Esophagus squamous epithelium (tissue), 5 donors: ENCODE measurements around the gene CELA2B. TPM values are rescaled to one million over a fixed set of nuclear protein-coding genes. Genes with fewer than 3 reads are reported as not detected.

Experiments used
- DNase-seq: peaks from one replicate; lab custom pipeline; 2025; lab: John Stamatoyannopoulos, UW
- H3K27ac ChIP-seq, 4 donors: fragments of 200-600 bp; sonication (generic); one replicate each; pipeline ENCODE4 v1.5.1; 2016 to 2019; ENCODE audit warnings: mild to moderate bottlenecking in 1 of 4
- H3K27me3 ChIP-seq, 4 donors: fragments of 200-600 bp; sonication (generic); 1 replicate in 3 of 4; 2 replicates in 1 of 4; pipeline versions ENCODE4 v1.5.1 to v1.6.0; 2017 to 2021; ENCODE audit warnings: antibody characterized with exemption in 1 of 4
- H3K36me3 ChIP-seq, 3 donors: fragments of 200-600 bp; sonication (generic); one replicate each; pipeline ENCODE4 v1.5.1; 2016 to 2019
- H3K4me1 ChIP-seq, 3 donors: fragments of 200-600 bp; sonication (generic); one replicate each; pipeline ENCODE4 v1.5.1; 2017 to 2019
- H3K4me3 ChIP-seq, 4 donors: fragments of 200-600 bp; sonication (generic); 1 replicate in 3 of 4; 2 replicates in 1 of 4; pipeline ENCODE4 v1.5.1; 2016 to 2019; ENCODE audit warnings: mild to moderate bottlenecking in 2 of 4, moderate library complexity in 1 of 4
- H3K9me3 ChIP-seq, 3 donors: fragments of 200-600 bp; sonication (generic); one replicate each; pipeline ENCODE4 v1.5.1; 2016 to 2019
- CTCF ChIP-seq, 6 experiments: fragments of 450-650 bp in 4 of 6; fragments of 200-600 bp in 2 of 6; sonication (generic) in 2 of 6; IDR thresholded peaks; one replicate each; pipeline ENCODE4 v1.5.1; 2016 to 2019; ENCODE audit warnings: antibody characterized with exemption in 6 of 6, mild to moderate bottlenecking in 4 of 6, moderate library complexity in 4 of 6
- POLR2A ChIP-seq, 4 donors: fragments of 450-650 bp; IDR thresholded peaks; one replicate each; pipeline ENCODE4 v1.6.1; 2017; ENCODE audit warnings: antibody characterized with exemption in 4 of 4, mild to moderate bottlenecking in 4 of 4, moderate library complexity in 3 of 4
- WGBS, 2 donors: methylation state at CpG; one replicate each; pipeline ENCODE4 v1.1.5; 2018; 5-methylcytosine and 5-hydroxymethylcytosine counted together
- intact Hi-C: fragments of 100-400 bp; cut with DNase I; formaldehyde crosslinking; loops from one replicate; pipeline ENCODE4 v1.15.0; 2022
- total RNA-seq, 4 donors: library from RNA; depleted of rRNA; stranded (reverse); fragments of >200 nt; gene quantifications; one replicate each; pipeline ENCODE4 v1.1.0, GENCODE V29; 2016
- donor health status: DM: yes; HTN: yes; CAD: no.

The CELA2B gene
- total RNA-seq, 4 donors from 2014 or later = not detected

GRCh38 chr1:15524283-15525049, 48.6 kb downstream of the CELA2B start:
- peak overlapping the region; percentile 96 to 100 (median 97) for H3K27ac ChIP-seq
- WGBS, 2 donors = 0 to 7% methylated on average over 1 to 3 of the region's 88 CpGs
- peak overlapping the region; percentile 59 to 78 (median 73) for H3K4me3 ChIP-seq
- no peaks in the 10 kb centered on the region for H3K27me3 ChIP-seq
- H3K4me1 ChIP-seq = peaks cover 15 to 47% (median 24%) of the 10 kb centered on the region in 3 donors
- no peaks in the 10 kb centered on the region for H3K9me3 ChIP-seq
- intact Hi-C loops = no loop called here
- TF ChIP-seq CTCF (IDR thresholded peaks at IDR 0.05) (no peak), POLR2A (IDR thresholded peaks at IDR 0.05) (no peak)
- DNase-seq = peak; percentile 98
- peaks cover 0 to 3% (median 0%) of the 10 kb centered on the region in 3 donors for H3K36me3 ChIP-seq

- no peak for DNase-seq
- H3K36me3 ChIP-seq = peaks cover 0 to 11% (median 0%) of the 10 kb centered on the region in 3 donors
- WGBS, 2 donors = 2 to 5% methylated on average over 17 to 20 of the region's 40 CpGs
- peak overlapping the region; percentile 45 to 78 (median 73) for H3K4me3 ChIP-seq
- peaks cover 15 to 47% (median 24%) of the 10 kb centered on the region in 3 donors for H3K4me1 ChIP-seq
- intact Hi-C loops = no loop called here
- no peaks in the 10 kb centered on the region for H3K27me3 ChIP-seq
- no peaks in the 10 kb centered on the region for H3K9me3 ChIP-seq
- H3K27ac ChIP-seq = peak overlapping the region; percentile 96 to 100 (median 97)
- TF ChIP-seq POLR2A (IDR thresholded peaks at IDR 0.05) (peak in 1 of 4 donors; percentile 44), CTCF (IDR thresholded peaks at IDR 0.05) (no peak)
Measured at GRCh38 chr1:15525050-15526020, 49.4 kb downstream of the CELA2B start.

GRCh38 chr1:15526021-15526489, 50.2 kb downstream of the CELA2B start:
- peaks cover 15 to 47% (median 24%) of the 10 kb centered on the region in 3 donors for H3K4me1 ChIP-seq
- no peaks in the 10 kb centered on the region for H3K9me3 ChIP-seq
- intact Hi-C loops = no loop called here
- TF ChIP-seq POLR2A (IDR thresholded peaks at IDR 0.05) (no peak), CTCF (IDR thresholded peaks at IDR 0.05) (no peak)
- 6% methylated on average over 9 of the region's 9 CpGs for WGBS, 2 donors
- DNase-seq = no peak
- H3K27me3 ChIP-seq = no peaks in the 10 kb centered on the region
- H3K4me3 ChIP-seq = peak overlapping the region; percentile 71 to 85 (median 76)
- H3K27ac ChIP-seq = peak overlapping the region; percentile 96 to 100 (median 97)
- peaks cover 0 to 18% (median 0%) of the 10 kb centered on the region in 3 donors for H3K36me3 ChIP-seq

GRCh38 chr1:15526490-15527339, 50.8 kb downstream of the CELA2B start, which contains the start of gene DNAJC16:
DNAJC16 (plus strand) TSS chr1:15526848; CDS start chr1:15529106, 2,258 bp downstream.
- TF ChIP-seq CTCF (IDR thresholded peaks at IDR 0.05) (peak in 5 of 6 experiments; percentile 7 to 38 (median 16)), POLR2A (IDR thresholded peaks at IDR 0.05) (peak in 3 of 4 donors; percentile 63 to 75 (median 70))
- intact Hi-C loops = no loop called here
- 0 to 1% methylated on average over 13 to 15 of the region's 65 CpGs for WGBS, 2 donors

More at GRCh38 chr1:15526490-15527339, 50.8 kb downstream of the CELA2B start, which contains the start of gene DNAJC16:
- peak; percentile 93 for DNase-seq
- H3K9me3 ChIP-seq = no peaks in the 10 kb centered on the region
- H3K4me1 ChIP-seq = peaks cover 15 to 47% (median 24%) of the 10 kb centered on the region in 3 donors
- peaks cover 0 to 20% (median 0%) of the 10 kb centered on the region in 3 donors for H3K36me3 ChIP-seq
- H3K4me3 ChIP-seq = peak within 1 kb of the TSS; percentile 71 to 85 (median 76)
- peak within 1 kb of the TSS; percentile 96 to 100 (median 97) for H3K27ac ChIP-seq
- H3K27me3 ChIP-seq = no peaks in the 10 kb centered on the region
